ENCODE results near the gene CASP10.

Gene CASP10

DNA sequence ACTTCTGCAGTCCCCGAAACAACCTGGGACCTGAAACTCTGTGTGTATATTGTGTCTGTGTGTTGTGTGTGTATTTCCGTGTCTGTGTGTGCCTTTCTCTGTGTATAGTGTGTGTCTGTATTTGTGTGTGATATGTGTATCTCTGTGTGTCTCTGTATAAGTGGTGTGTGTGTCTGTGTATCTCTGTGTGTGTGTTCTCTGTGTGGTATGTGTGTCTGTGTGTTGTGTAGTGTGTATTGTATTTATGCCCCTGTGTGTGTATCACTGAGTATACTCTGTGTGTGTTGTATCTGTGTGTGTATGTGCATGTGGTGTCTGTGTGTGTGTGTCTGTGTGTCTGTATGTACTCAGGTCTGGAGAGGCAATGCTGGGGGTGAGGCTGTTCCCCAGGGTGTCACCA, 89.0 kb downstream of the CASP10 start:
- H3K36me3 Mint-ChIP-seq (ENCODE audit: low read depth) = peaks cover 97% of the 10 kb centered on the region
- H3K27me3 Mint-ChIP-seq = no peaks in the 10 kb centered on the region
- intact Hi-C loops (cut with micrococcal nuclease) = no loop called here
- H3K9me3 Mint-ChIP-seq = no peaks in the 10 kb centered on the region
- peak overlapping the region; percentile 42 for H3K27ac Mint-ChIP-seq
- H3K4me1 Mint-ChIP-seq (ENCODE audit: low read depth) = peaks cover 22% of the 10 kb centered on the region
- no peak overlapping the region for H3K4me3 Mint-ChIP-seq

DNA sequence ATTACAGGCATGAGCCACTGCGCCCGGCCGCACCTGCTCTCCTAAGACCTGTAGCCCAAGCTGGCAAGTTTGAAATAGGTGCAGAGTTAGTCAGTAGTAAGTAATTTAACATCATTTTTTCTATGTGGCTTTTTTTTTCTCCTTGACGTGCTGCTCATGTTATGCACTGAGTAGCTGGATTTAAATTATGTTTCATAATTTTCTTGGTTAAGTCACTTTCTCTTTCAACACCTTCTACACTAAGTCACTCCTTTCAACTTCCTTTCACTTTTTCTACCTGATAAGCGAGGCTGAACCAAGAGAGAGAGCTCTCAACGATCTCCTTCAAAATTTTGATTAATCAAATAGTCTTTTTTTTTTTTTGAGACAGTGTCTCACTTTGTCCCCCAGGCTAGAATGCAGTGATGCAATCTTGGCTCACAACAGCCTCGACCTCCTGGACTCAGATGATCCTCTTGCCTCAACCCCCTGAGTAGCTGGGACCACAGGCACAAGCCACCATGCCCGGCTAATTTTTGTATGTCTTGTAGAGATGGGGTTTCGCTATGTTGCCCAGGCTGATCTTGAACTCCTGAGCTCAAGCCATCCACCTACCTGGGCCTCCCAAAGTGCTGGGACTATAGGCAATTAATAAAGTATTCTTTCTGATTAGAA, 90.5 kb downstream of the CASP10 start:
- Mint-ChIP-seq H3K27me3 (no peaks in the 10 kb centered on the region), H3K4me3 (no peak overlapping the region), H3K36me3 (ENCODE audit: low read depth) (peaks cover 91% of the 10 kb centered on the region), H3K4me1 (ENCODE audit: low read depth) (peaks cover 27% of the 10 kb centered on the region), H3K27ac (no peak overlapping the region), H3K9me3 (no peaks in the 10 kb centered on the region)
- intact Hi-C loops (cut with micrococcal nuclease) = no loop called here

DNA sequence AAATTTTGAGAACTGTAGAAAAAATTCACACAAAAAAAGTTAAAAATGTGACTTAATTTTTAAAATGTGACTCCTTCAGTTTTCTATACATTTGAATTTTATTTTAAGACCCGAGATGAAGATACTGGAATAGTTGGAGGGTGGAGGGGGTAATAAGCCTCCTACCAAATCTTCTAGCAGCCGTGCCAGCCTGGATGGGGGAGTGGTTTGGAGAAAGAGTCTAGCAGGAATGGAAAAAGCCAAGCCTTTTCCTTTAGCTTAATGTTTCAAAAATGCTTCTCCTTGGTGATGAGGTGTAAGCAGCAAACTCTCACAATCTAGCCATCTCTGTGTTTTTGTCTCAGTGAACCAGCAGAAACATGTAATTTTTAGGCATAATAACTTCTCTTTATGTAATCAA, 92.1 kb downstream of the CASP10 start:
- intact Hi-C loops (cut with micrococcal nuclease) = loop anchor here (5.0 kb wide), 1 partner anchor 38 kb away; no protein-coding TSS in a partner anchor
- H3K4me1 Mint-ChIP-seq (ENCODE audit: low read depth) = peaks cover 38% of the 10 kb centered on the region

DNA sequence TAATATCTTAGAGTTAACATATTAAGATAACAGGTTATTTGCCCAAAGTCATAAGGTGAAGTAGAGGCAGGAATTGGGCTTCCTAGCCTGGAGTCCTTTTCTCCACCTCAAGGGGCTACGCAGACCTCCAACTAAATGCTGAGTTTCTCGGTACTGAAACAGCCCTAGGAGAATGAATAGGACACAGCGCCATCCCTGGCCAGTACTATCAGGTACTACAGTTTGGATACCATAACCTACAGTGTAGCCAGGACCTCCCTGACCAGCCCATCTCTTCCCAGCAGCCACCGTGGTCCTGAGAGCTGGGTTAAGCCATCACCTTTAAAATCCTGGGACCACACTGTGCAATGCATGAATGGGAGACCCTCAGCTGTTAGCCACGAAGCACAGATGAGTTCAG, 93.0 kb downstream of the CASP10 start:
- Mint-ChIP-seq H3K27me3 (no peaks in the 10 kb centered on the region), H3K27ac (no peak overlapping the region), H3K4me3 (no peak overlapping the region), H3K4me1 (ENCODE audit: low read depth) (peaks cover 40% of the 10 kb centered on the region), H3K9me3 (no peaks in the 10 kb centered on the region), H3K36me3 (ENCODE audit: low read depth) (peaks cover 91% of the 10 kb centered on the region)
- intact Hi-C loops (cut with micrococcal nuclease) = loop anchor here (5.0 kb wide), 1 partner anchor 39 kb away; no protein-coding TSS in a partner anchor

More for the DNA sequence above, 92.1 kb downstream of the CASP10 start:
- no peak overlapping the region for H3K4me3 Mint-ChIP-seq
- H3K36me3 Mint-ChIP-seq (ENCODE audit: low read depth) = peaks cover 91% of the 10 kb centered on the region
- H3K27ac Mint-ChIP-seq = no peak overlapping the region
- no peaks in the 10 kb centered on the region for H3K27me3 Mint-ChIP-seq
- H3K9me3 Mint-ChIP-seq = no peaks in the 10 kb centered on the region

DNA sequence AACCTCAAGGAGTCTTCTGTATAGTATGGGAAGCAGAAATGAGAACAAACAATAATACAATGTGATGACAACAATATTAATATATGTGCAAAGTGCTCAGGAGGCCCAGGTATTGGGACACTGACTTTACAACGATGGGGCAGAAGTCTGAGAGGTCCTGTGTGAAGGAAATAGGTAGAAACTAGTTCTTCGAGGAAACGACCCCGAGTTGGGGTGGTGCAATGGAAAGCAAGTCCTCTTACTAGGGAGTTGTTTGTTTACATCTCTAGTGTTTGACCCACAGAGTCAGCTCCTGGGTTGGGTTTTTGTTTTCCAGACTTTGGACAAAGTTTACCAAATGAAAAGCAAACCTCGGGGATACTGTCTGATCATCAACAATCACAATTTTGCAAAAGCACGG, 93.6 kb downstream of the CASP10 start:
- H3K4me1 Mint-ChIP-seq (ENCODE audit: low read depth) = peaks cover 36% of the 10 kb centered on the region
- no peaks in the 10 kb centered on the region for H3K27me3 Mint-ChIP-seq
- H3K9me3 Mint-ChIP-seq = no peaks in the 10 kb centered on the region
- H3K36me3 Mint-ChIP-seq (ENCODE audit: low read depth) = peaks cover 86% of the 10 kb centered on the region
- H3K4me3 Mint-ChIP-seq = no peak overlapping the region
- intact Hi-C loops (cut with micrococcal nuclease) = loop anchor here (5.0 kb wide), 1 partner anchor 39 kb away; no protein-coding TSS in a partner anchor
- H3K27ac Mint-ChIP-seq = no peak overlapping the region
